H9 (cell line): Measurements from ENCODE around the gene NOVA2. TPM values are rescaled to one million over a fixed set of nuclear protein-coding genes. Genes with fewer than 3 reads are reported as not detected.

Experiments
- DNase-seq: peaks from one replicate; pipeline ENCODE4 v3.0.0-alpha.2; 2017
- H2AFZ ChIP-seq: one replicate; pipeline ENCODE4 v1.6.1; 2013; ENCODE audit warnings: mild to moderate bottlenecking, low read length, control low read depth, moderate library complexity
- H2AK5ac ChIP-seq: 2 replicates; pipeline ENCODE4 v1.6.1; 2013; ENCODE audit warnings: low read length, control low read depth, mixed read lengths; ENCODE audit not compliant: insufficient read length
- H2BK120ac ChIP-seq: one replicate; pipeline ENCODE4 v1.6.1; 2013; ENCODE audit warnings: low read depth, mild to moderate bottlenecking, low read length, control low read depth, inconsistent platforms; ENCODE audit not compliant: poor library complexity, severe bottlenecking
- H2BK12ac ChIP-seq: 2 replicates; pipeline ENCODE4 v1.6.1; 2013; ENCODE audit warnings: low read length, control low read depth, mixed read lengths, low read depth; ENCODE audit not compliant: insufficient read length
- H2BK15ac ChIP-seq: 2 replicates; pipeline ENCODE4 v1.6.1; 2013; ENCODE audit warnings: low read depth, low read length, control low read depth
- H2BK20ac ChIP-seq: one replicate; pipeline ENCODE4 v1.6.1; 2013; ENCODE audit warnings: low read depth, mild to moderate bottlenecking, low read length, control low read depth, inconsistent platforms; ENCODE audit not compliant: poor library complexity, severe bottlenecking
- H2BK5ac ChIP-seq: 2 replicates; pipeline ENCODE4 v1.6.1; 2013; ENCODE audit warnings: low read length, control low read depth, mixed read lengths; ENCODE audit not compliant: insufficient read length
- H3K14ac ChIP-seq: 2 replicates; pipeline ENCODE4 v1.6.1; 2013; ENCODE audit warnings: low read length, control low read depth; ENCODE audit not compliant: insufficient read depth
- H3K18ac ChIP-seq: 2 replicates; pipeline ENCODE4 v1.6.1; 2013; ENCODE audit warnings: low read depth, mild to moderate bottlenecking, mixed read lengths, low read length, control low read depth; ENCODE audit not compliant: insufficient read length
- H3K23ac ChIP-seq: 2 replicates; pipeline ENCODE4 v1.6.1; 2013; ENCODE audit warnings: low read length, control low read depth, mixed read lengths, low read depth; ENCODE audit not compliant: insufficient read length
- H3K23me2 ChIP-seq: 2 replicates; pipeline ENCODE4 v1.6.1; 2013; ENCODE audit warnings: low read depth, mild to moderate bottlenecking, mixed read lengths, low read length, control low read depth; ENCODE audit not compliant: insufficient read length, poor library complexity, severe bottlenecking
- H3K27ac ChIP-seq: 2 replicates; pipeline ENCODE4 v1.5.1; 2013; ENCODE audit warnings: low read length, control low read depth, mixed read lengths, low read depth; ENCODE audit not compliant: insufficient read length
- H3K27me3 ChIP-seq: 2 replicates; pipeline ENCODE4 v1.6.1; 2013; ENCODE audit warnings: low read length, control low read depth, inconsistent platforms; ENCODE audit not compliant: insufficient read depth
- H3K4ac ChIP-seq: 2 replicates; pipeline ENCODE4 v1.6.1; 2013; ENCODE audit warnings: low read depth, mild to moderate bottlenecking, control low read depth, inconsistent platforms, low read length, moderate library complexity
- H3K4me1 ChIP-seq: 2 replicates; pipeline ENCODE4 v1.6.1; 2013; ENCODE audit warnings: low read length, control low read depth, inconsistent platforms; ENCODE audit not compliant: insufficient read depth
- H3K4me2 ChIP-seq: 2 replicates; pipeline ENCODE4 v1.6.1; 2013; ENCODE audit warnings: low read length, control low read depth, mixed read lengths; ENCODE audit not compliant: insufficient read length, insufficient read depth
- H3K56ac ChIP-seq: 2 replicates; pipeline ENCODE4 v1.6.1; 2013; ENCODE audit warnings: low read depth, mild to moderate bottlenecking, mixed read lengths, low read length, control low read depth; ENCODE audit not compliant: insufficient read length
- H3K79me1 ChIP-seq: 2 replicates; pipeline ENCODE4 v1.6.1; 2013; ENCODE audit warnings: low read depth, mild to moderate bottlenecking, moderate library complexity, low read length, control low read depth, inconsistent platforms; ENCODE audit not compliant: insufficient read depth, poor library complexity, severe bottlenecking
- H3K79me2 ChIP-seq: 2 replicates; pipeline ENCODE4 v1.6.1; 2013; ENCODE audit warnings: low read length, control low read depth, inconsistent platforms; ENCODE audit not compliant: insufficient read depth
- H3K9ac ChIP-seq: 2 replicates; pipeline ENCODE4 v1.6.1; 2013; ENCODE audit warnings: low read length, control low read depth, mixed read lengths; ENCODE audit not compliant: insufficient read length; ENCODE audit errors: extremely low read depth
- H3K9me3 ChIP-seq: one replicate; pipeline ENCODE4 v1.6.1; 2013; ENCODE audit warnings: low read depth, low read length, inconsistent platforms; ENCODE audit not compliant: control insufficient read depth
- H3T11ph ChIP-seq: one replicate; pipeline ENCODE4 v1.6.1; 2013; ENCODE audit warnings: mild to moderate bottlenecking, low read length, control low read depth, inconsistent platforms
- H4K20me1 ChIP-seq: one replicate; pipeline ENCODE4 v1.6.1; 2013; ENCODE audit not compliant: control insufficient read depth, insufficient read length, insufficient read depth
- H4K5ac ChIP-seq: 2 replicates; pipeline ENCODE4 v1.6.1; 2013; ENCODE audit warnings: low read depth, mild to moderate bottlenecking, mixed read lengths, low read length, control low read depth; ENCODE audit not compliant: insufficient read length
- H4K8ac ChIP-seq: replicated peaks from 2 replicates; pipeline ENCODE4 v1.6.1; 2013; ENCODE audit warnings: low read length, control low read depth, mixed read lengths, low read depth; ENCODE audit not compliant: insufficient read length
- H4K91ac ChIP-seq: 2 replicates; pipeline ENCODE4 v1.6.1; 2013; ENCODE audit warnings: low read depth, mild to moderate bottlenecking, moderate library complexity, mixed read lengths, low read length, control low read depth; ENCODE audit not compliant: insufficient read length
- H3K27ac Mint-ChIP-seq, 3 experiments: 2 replicates in 2 of 3; 3 replicates in 1 of 3; pipeline ENCODE4 v1.8.0; 2020 to 2021; ENCODE audit warnings: mixed read lengths in 3 of 3, mild to moderate bottlenecking in 1 of 3, moderate library complexity in 1 of 3
- H3K27me3 Mint-ChIP-seq: 2 replicates; pipeline ENCODE4 v1.8.0; 2021; ENCODE audit warnings: low read depth, mild to moderate bottlenecking, moderate library complexity, mixed read lengths
- H3K36me3 Mint-ChIP-seq, 3 experiments: 2 replicates in 2 of 3; 3 replicates in 1 of 3; pipeline ENCODE4 v1.8.0; 2020 to 2021; ENCODE audit warnings: low read depth in 3 of 3, mixed read lengths in 3 of 3; ENCODE audit not compliant: insufficient read depth in 1 of 3
- H3K4me1 Mint-ChIP-seq, 2 experiments: 2 replicates each; pipeline ENCODE4 v1.8.0; 2020; ENCODE audit warnings: mixed read lengths in 2 of 2
- H3K4me3 Mint-ChIP-seq, 2 experiments: 2 replicates in 1 of 2; 3 replicates in 1 of 2; pipeline ENCODE4 v1.8.0; 2020 to 2021; ENCODE audit warnings: mild to moderate bottlenecking in 2 of 2, mixed read lengths in 2 of 2, moderate library complexity in 1 of 2
- H3K9me3 Mint-ChIP-seq, 2 experiments: 2 replicates in 1 of 2; 3 replicates in 1 of 2; pipeline ENCODE4 v1.8.0; 2020; ENCODE audit warnings: mild to moderate bottlenecking in 2 of 2, mixed read lengths in 2 of 2, moderate library complexity in 1 of 2
- WGBS: extraction: QIAGEN DNeasy Blood & Tissue Kit; methylation state at CpG from one replicate; pipeline ENCODE4 v1.1.7; 2013; ENCODE audit warnings: missing lambda C conversion rate, low lambda C conversion rate, mixed read lengths; ENCODE audit not compliant: insufficient read length; ENCODE audit errors: extremely low coverage; 5-methylcytosine and 5-hydroxymethylcytosine counted together
- total RNA-seq: library from RNA; stranded (reverse); gene quantifications from 2 replicates; pipeline ENCODE4 v1.2.1, GENCODE V29; 2021
- TF ChIP-seq, protein P1 (sequence below): fragments of 200-600 bp; sonication (generic); conservative IDR thresholded peaks from 3 replicates; pipeline ENCODE4 v1.8.0; 2021; ENCODE audit warnings: antibody characterized with exemption, mild to moderate bottlenecking

NOVA2 gene
- total RNA-seq, 1 experiment from 2014 or later: 8.8 TPM

- no peak overlapping the region for H4K8ac ChIP-seq
- H3K27me3 Mint-ChIP-seq: peaks cover 53% of the 10 kb centered on the region
- no peak overlapping the region for H2BK15ac ChIP-seq
- H3K4me2 ChIP-seq: peak overlapping the region; percentile 74
- no peak overlapping the region for H3K56ac ChIP-seq
- no peak overlapping the region for H3T11ph ChIP-seq
- H2BK120ac ChIP-seq: no peak overlapping the region
- peaks cover 6 to 18% of the 10 kb centered on the region in 2 experiments for H3K4me1 Mint-ChIP-seq
- WGBS: no CpG with 5 or more reads among the region's 33 CpGs
- H3K36me3 Mint-ChIP-seq: no peaks in the 10 kb centered on the region
- H3K9me3 ChIP-seq: no peaks in the 10 kb centered on the region
- H3K79me2 ChIP-seq: no peaks in the 10 kb centered on the region
- H4K20me1 ChIP-seq: no peaks in the 10 kb centered on the region
- no peak overlapping the region for H3K27ac ChIP-seq
- no peaks in the 10 kb centered on the region for H3K79me1 ChIP-seq
- TF ChIP-seq, protein P1, sequence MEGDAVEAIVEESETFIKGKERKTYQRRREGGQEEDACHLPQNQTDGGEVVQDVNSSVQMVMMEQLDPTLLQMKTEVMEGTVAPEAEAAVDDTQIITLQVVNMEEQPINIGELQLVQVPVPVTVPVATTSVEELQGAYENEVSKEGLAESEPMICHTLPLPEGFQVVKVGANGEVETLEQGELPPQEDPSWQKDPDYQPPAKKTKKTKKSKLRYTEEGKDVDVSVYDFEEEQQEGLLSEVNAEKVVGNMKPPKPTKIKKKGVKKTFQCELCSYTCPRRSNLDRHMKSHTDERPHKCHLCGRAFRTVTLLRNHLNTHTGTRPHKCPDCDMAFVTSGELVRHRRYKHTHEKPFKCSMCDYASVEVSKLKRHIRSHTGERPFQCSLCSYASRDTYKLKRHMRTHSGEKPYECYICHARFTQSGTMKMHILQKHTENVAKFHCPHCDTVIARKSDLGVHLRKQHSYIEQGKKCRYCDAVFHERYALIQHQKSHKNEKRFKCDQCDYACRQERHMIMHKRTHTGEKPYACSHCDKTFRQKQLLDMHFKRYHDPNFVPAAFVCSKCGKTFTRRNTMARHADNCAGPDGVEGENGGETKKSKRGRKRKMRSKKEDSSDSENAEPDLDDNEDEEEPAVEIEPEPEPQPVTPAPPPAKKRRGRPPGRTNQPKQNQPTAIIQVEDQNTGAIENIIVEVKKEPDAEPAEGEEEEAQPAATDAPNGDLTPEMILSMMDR: peak; percentile 42; the same call in 2 of the 3 replicates
- no peak overlapping the region for H3K23ac ChIP-seq
- H2BK20ac ChIP-seq: no peak overlapping the region
- H2BK5ac ChIP-seq: no peak overlapping the region
- H3K9ac ChIP-seq: peak overlapping the region; percentile 20
- no peak overlapping the region for H3K18ac ChIP-seq
- peak overlapping the region; percentile 75 for H2AFZ ChIP-seq
- peaks cover 4% of the 10 kb centered on the region for H3K23me2 ChIP-seq
- no peak overlapping the region for H4K5ac ChIP-seq
- H3K27me3 ChIP-seq: no peaks in the 10 kb centered on the region; the same call in 1 of the 2 replicates
- H2BK12ac ChIP-seq: no peak overlapping the region
- 0 out of 2 replicates have a peak, but pooled peaks cover 3% of the 10 kb centered on the region for H3K4me1 ChIP-seq
- no peak overlapping the region for H3K14ac ChIP-seq
- no peak overlapping the region for H2AK5ac ChIP-seq
- peak; percentile 98 for DNase-seq
- no peak overlapping the region; a peak in 1 of 7 replicates for H3K27ac Mint-ChIP-seq
- no peak overlapping the region for H3K4ac ChIP-seq
- H4K91ac ChIP-seq: no peak overlapping the region
- H3K9me3 Mint-ChIP-seq: no peaks in the 10 kb centered on the region; a peak in 1 of 5 replicates
- H3K4me3 Mint-ChIP-seq: peak overlapping the region; percentile 45 to 70
Measured at GRCh38 chr19:45927565-45928261, 46.0 kb downstream of the NOVA2 start.
